Frontal cortex (tissue), 4 donors: ENCODE results near the gene VEGFB. TPM values are rescaled to one million over a fixed set of nuclear protein-coding genes. Genes with fewer than 3 reads are reported as not detected.
A peak's percentile ranks its signal among the peaks of the same experiment; 100 is the strongest.

ENCODE experiments used
- DNase-seq, 2 donors: peaks; one replicate each; pipeline ENCODE4 v3.0.0; 2012; ENCODE audit warnings: low spot score in 2 of 2
- FAIRE-seq: peaks from 2 replicates; lab custom pipeline; 2012; peaks lifted over from hg19 to GRCh38; lab: Jason Lieb, UNC
- total RNA-seq: library from RNA; depleted of rRNA; stranded (reverse); fragments of >200 nt; gene quantifications from one replicate; pipeline ENCODE4 v1.2.3, GENCODE V29; 2014
- donor health status: control.
- donor health status: control.
- donor health status: control.

Gene VEGFB
- total RNA-seq, 1 donor from 2014 or later: 17.9 TPM

- no peak for DNase-seq
- FAIRE-seq: no peak
Measured at GRCh38 chr11:64275031-64275800, 40.8 kb downstream of the VEGFB start.

DNA sequence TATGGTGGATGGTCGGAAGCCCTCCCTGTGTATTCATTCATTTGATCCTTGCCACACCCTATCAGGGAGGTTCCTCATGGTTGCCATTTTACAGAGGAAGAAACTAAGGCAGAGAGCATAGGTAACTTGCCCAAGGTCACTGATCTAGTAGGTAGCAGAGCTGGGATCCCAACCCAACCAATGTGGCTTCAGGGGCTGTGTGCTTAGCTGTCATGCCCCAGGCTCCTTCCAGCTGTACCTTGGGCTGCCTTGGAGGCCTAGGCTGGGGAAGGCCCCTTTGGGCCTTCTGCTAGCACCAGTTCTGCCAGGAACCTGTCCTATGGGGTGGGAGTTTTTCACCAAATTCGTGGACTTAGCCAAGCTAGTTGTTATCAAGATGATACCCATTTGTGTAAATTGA, 41.5 kb downstream of the VEGFB start:
- FAIRE-seq (no peak), DNase-seq (no peak)

GRCh38 chr11:64276653-64277431, 42.5 kb downstream of the VEGFB start:
- FAIRE-seq (no peak), DNase-seq (no peak)

GRCh38 chr11:64278576-64279190, 44.3 kb downstream of the VEGFB start:
- FAIRE-seq (no peak), DNase-seq (no peak)

DNA sequence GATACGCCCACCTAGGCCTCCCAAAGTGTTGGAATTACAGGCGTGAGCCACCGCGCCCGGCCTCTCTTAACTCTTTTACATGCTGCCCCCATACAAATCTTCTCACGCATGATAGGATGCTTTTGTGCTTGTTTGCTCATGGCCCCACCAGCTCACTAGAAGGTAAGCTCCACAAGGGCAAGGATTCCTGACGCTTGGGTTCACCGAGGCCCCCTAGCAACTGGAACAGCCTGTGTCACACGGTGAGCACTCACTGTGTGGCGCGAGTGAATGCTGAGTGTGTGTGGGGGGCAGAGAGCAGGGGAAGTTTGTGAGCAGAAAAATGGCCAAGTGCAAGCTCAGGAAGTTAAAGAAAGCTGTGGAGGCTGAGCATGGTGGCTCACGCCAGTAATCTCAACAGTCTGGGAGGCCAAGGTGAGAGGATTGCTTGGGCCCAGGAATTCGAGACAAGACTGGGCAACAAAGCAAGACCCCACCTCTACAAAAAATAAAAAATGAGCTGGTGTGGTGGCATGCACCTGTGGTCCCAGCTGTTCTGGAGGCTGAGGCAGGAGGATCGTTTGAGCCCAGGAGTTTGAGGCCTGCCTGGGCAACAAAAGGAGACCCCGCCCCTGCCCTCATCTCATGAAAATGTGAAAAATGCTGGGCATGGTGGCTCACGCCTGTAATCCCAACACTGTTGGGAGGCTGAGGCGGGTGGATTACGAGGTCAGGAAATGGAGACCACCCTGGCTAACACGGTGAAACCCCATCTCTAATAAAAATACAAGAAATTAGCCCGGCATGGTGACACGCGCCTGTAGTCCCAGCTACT, 47.8 kb downstream of the VEGFB start:
- FAIRE-seq (no peak), DNase-seq (no peak)

DNA sequence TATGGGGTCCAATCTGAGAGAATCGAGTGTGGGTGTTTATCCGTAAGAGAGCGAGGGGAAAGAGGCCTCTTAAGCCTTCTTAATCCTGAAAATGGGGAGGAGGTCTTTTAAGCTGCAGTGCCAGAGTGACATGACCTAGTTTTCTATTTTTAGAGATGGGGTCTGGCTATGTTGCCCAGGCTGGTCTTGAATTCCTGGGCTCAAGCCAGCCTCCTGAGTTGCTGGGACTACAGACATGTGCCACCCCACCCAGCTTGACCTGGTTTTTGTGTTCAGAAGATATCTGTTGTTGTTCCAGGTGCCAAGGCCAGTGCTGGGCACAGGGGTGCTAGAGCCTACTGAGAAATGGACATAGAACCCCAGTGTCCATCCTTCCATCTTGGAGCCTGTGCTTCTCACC, 48.7 kb downstream of the VEGFB start:
- FAIRE-seq (no peak), DNase-seq (no peak)

DNA sequence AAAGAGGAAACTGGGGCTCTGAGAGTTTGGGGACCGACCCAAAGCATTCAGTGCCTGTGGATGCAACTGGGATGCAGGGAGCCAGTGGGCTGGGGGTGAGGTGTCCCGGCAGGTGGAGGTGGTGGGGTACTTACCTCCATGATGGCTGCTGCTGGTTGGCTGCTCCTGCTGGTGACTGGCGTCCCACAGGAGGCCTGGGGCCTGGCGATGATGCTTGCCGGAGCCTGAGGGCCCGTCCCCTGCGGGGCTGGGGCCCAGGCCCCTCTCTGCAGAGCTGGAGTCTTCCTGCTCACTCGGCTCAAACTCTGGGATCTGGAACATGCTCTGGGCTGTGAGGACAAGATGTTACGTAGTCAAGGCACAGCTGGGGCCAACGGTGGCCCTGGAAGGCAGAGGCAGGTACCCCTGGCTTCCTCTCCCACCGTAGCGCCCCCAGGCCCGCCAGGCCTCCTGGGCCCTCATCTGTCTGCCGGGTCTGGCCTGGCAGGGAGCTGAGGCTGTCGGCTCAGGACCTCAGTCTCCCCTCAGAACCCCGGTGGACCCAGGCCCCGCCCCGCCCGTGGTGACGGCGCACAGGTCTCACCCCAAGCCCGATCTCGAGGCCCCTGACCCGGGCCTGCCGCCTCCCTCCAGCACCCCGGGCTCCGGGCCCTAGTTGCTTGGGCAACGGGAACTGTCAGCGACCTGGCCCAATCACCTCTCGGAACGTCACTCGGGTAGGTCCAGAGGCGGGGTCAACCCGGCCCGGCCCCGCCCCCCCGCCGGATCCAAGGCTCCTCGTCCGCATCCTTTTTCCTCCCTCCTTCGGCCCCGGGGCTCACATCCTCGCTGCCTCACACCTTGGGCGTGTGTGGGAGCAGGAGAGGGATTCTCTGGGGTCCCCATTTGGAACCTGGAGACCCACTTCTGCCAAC, 49.9 kb downstream of the VEGFB start, which contains the start of gene BAD:
Gene BAD, minus strand, starts transcription at position 618 of the 914 bp plus-strand sequence. Its CDS starts 297 bp downstream, at position 321.
- FAIRE-seq: no peak
- peak; percentile 98 to 99 for DNase-seq

GRCh38 chr11:64284962-64285884, 50.8 kb downstream of the VEGFB start, which contains the start of gene GPR137:
Gene GPR137 (plus strand): TSS chr11:64285848. CDS start chr11:64286525, 677 bp downstream.
- FAIRE-seq: no peak
- DNase-seq: peak; percentile 94 to 96

DNA sequence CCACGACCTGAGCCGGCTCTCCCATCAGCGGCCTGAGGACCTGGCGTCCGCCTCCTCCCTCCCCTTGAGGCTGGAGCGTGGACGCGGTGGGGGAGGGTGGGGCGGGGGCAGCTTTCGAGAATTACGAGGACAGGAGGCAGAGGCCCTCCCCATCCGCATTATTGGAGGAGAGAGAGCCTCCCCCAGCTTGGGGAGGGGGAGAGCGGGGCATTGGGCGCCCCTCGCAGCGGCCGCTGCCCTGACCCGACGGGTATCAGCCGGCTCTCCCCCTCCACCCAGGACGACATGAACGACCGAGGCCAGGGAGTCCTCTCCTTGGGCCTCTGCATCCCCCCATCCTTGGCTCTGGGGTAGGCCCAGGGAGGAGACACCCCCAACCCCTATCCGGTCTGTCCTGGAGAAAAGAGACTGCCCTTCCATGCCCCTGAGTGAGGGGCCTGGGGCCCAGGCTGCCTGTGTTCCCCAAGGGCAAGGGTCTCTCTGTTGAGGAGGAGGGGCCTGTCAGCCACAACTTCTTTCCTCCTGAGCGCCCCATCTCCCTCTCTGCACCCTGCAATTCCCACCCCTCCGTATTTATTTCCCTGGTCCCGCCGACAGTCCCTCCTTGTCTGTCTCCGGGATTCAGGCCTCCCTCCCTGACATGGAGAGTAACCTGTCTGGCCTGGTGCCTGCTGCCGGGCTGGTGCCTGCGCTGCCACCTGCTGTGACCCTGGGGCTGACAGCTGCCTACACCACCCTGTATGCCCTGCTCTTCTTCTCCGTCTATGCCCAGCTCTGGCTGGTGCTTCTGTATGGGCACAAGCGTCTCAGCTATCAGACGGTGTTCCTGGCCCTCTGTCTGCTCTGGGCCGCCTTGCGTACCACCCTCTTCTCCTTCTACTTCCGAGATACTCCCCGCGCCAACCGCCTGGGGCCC, 51.8 kb downstream of the VEGFB start:
- DNase-seq (no peak), FAIRE-seq (no peak)

GRCh38 chr11:64286801-64287159, 52.4 kb downstream of the VEGFB start:
- FAIRE-seq (no peak), DNase-seq (no peak)

DNA sequence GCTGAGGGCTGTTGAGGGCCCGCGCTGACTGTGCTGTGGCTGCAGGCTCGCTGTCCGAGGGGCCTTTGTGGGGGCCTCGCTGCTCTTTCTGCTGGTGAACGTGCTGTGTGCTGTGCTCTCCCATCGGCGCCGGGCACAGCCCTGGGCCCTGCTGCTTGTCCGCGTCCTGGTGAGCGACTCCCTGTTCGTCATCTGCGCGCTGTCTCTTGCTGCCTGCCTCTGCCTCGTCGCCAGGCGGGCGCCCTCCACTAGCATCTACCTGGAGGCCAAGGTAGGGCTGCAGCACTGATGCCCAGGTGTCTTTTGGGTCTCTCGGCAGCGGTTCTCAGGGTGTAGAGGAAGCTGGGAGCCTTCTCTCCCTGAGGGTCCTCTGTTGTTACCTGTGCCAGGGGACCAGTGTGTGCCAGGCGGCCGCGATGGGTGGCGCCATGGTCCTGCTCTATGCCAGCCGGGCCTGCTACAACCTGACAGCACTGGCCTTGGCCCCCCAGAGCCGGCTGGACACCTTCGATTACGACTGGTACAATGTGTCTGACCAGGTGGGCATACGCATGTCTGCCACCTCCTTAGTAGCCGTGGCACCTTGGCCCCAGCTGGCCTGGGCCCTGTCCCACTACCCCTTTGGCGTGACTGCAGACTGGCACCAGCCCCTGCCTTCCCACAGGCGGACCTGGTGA, 53.4 kb downstream of the VEGFB start:
- FAIRE-seq: no peak

GRCh38 chr11:64288353-64288750, 54.0 kb downstream of the VEGFB start:
- FAIRE-seq: no peak

More for the DNA sequence above, 53.4 kb downstream of the VEGFB start:
- peak in 1 of 2 donors; percentile 8 for DNase-seq

More at GRCh38 chr11:64288353-64288750, 54.0 kb downstream of the VEGFB start:
- peak in 1 of 2 donors; percentile 8 for DNase-seq
